ENCODE data around the gene ARID1B. TPM values are rescaled to one million over a fixed set of nuclear protein-coding genes. Genes with fewer than 3 reads are reported as not detected.

ARID1B gene
- total and polyA plus RNA-seq, 9 of the 15 experiments (the other 6 are each of a cell fraction or from before 2014, with no cell fraction given): 12.5 to 50.5 (median 25.8) TPM

DNA sequence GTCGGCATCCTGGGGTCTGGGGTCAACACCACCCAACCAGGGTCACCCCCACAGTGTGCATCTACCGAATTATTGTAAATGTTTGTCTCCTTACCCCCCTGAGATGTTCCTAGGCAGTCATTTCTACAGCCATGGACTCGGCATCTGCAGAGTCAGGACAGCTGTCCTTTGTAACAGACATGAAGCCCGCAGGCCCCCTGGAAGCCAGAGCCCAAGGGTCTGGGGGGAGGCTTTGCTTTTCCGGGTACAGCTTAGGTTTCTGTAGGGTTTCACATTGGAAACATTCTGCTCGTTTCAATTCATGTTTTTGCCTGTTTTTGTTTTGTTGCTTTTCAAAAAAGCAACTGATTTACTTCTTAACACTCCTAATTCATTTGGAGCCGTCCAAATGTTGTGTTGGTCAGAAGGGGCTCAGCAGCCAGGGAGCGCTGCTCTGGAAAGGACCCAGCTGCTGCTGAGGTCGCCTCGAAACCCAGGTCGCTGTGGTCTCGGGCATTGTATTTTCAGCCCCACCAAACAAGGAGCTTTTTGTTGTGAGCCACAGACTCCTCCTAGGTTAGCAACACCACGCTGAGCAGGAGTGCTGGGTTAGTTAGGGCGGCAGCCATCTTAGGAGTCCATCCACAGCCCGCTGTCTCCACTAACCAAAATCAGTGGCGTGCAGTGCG lies 385.7 kb downstream of the ARID1B start:
- Histone ChIP-seq H2AFZ (ENCODE audit: low read depth, low read length) (no peak overlapping the region), H3K4me2 (ENCODE audit: insufficient read depth, low read length) (no peak overlapping the region), H3K9me1 (ENCODE audit: control insufficient read depth, insufficient read depth, low read length) (no peaks in the 10 kb centered on the region), H3K9ac (ENCODE audit: insufficient read depth in 1 of 2, low read depth in 2 of 2, low read length in 2 of 2) (peak overlapping the region in 1 of 2 experiments; percentile 37; a peak in 2 of 4 replicates), H3K27ac (ENCODE audit: extremely low read depth, low read depth, low read length) (no peak overlapping the region), H3K4me1 (replicated peaks in 1 of 2; ENCODE audit: control insufficient read depth in 2 of 2, insufficient read depth in 2 of 2, low read length in 2 of 2) (0 out of 5 replicates have a peak, but pooled peaks cover 0 to 3% of the 10 kb centered on the region in 2 experiments), H3K36me3 (ENCODE audit: control insufficient read depth, insufficient read depth, low read length) (peaks cover 13% of the 10 kb centered on the region; the same call in 2 of the 3 replicates), H3K9me3 (replicated peaks; ENCODE audit: control insufficient read depth, insufficient read depth, low read depth, low read length) (no peaks in the 10 kb centered on the region), H3K27me3 (ENCODE audit: control insufficient read depth in 2 of 2, insufficient read depth in 2 of 2, low read length in 2 of 2) (no peaks in the 10 kb centered on the region), H3K79me2 (ENCODE audit: control insufficient read depth, insufficient read depth, low read length) (no peaks in the 10 kb centered on the region), H4K20me1 (replicated peaks; ENCODE audit: control insufficient read depth, insufficient read depth, low read length) (0 out of 2 replicates have a peak, but pooled peaks cover 5% of the 10 kb centered on the region), H3K4me3 (no peak overlapping the region)
- CTCF ChIA-PET (ENCODE audit: low intra/inter-chr PET ratio): no interaction called here
- no TSS peak for BruUV-seq (replicated peaks)
- DNase-seq (ENCODE audit: extremely low read depth in 1 of 4, low spot score in 3 of 4) (no peak), ATAC-seq (no peak; the same call in 1 of the 3 replicates), FAIRE-seq (no peak)
- in situ Hi-C loops (cut with MboI) (no loop called here), intact Hi-C loops (cut with micrococcal nuclease) (no loop called here)
- TF ChIP-seq NCOA2 (IDR thresholded peaks at IDR 0.05; ENCODE audit: partially characterized antibody in 2 of 2): no peak
- TF ChIP-seq, protein P1, sequence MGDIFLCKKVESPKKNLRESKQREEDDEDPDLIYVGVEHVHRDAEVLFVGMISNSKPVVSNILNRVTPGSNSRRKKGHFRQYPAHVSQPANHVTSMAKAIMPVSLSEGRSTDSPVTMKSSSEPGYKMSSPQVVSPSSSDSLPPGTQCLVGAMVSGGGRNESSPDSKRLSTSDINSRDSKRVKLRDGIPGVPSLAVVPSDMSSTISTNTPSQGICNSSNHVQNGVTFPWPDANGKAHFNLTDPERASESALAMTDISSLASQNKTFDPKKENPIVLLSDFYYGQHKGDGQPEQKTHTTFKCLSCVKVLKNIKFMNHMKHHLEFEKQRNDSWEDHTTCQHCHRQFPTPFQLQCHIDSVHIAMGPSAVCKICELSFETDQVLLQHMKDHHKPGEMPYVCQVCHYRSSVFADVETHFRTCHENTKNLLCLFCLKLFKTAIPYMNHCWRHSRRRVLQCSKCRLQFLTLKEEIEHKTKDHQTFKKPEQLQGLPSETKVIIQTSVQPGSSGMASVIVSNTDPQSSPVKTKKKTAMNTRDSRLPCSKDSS (IDR thresholded peaks at IDR 0.05; ENCODE audit: low read depth, partially characterized antibody): no peak
- TF ChIP-seq SETDB1 (IDR thresholded peaks at IDR 0.05; ENCODE audit: low read length): no peak
- no peak for TF ChIP-seq ZNF324 (CRISPR knock-in tag; IDR thresholded peaks at IDR 0.05)
- TF ChIP-seq YY1 (IDR thresholded peaks at IDR 0.05; ENCODE audit: borderline replicate concordance in 1 of 3, control insufficient read depth in 1 of 3, extremely low read depth in 1 of 3, insufficient read depth in 3 of 3, insufficient read length in 1 of 3, insufficient replicate concordance in 2 of 3, low read depth in 1 of 3, low read length in 2 of 3): peak in 1 of 3 experiments; percentile 14
- TF ChIP-seq, protein P2, sequence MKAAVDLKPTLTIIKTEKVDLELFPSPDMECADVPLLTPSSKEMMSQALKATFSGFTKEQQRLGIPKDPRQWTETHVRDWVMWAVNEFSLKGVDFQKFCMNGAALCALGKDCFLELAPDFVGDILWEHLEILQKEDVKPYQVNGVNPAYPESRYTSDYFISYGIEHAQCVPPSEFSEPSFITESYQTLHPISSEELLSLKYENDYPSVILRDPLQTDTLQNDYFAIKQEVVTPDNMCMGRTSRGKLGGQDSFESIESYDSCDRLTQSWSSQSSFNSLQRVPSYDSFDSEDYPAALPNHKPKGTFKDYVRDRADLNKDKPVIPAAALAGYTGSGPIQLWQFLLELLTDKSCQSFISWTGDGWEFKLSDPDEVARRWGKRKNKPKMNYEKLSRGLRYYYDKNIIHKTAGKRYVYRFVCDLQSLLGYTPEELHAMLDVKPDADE (conservative IDR thresholded peaks at IDR 0.05; ENCODE audit: control insufficient read depth, low read depth, low read length): no peak
- no peak for TF ChIP-seq CBX5 (IDR thresholded peaks at IDR 0.05; ENCODE audit: borderline replicate concordance, low read depth)
- POLR2A ChIA-PET: interaction anchor here (0.6 to 1.3 kb wide), 2 partner anchors 10 to 773 kb away, joined by 3 read pairs; no protein-coding TSS in a partner anchor
- 88% methylated on average over 17 of the region's 17 CpGs for WGBS (ENCODE audit: insufficient coverage, low coverage, missing lambda C conversion rate)
